Measurements from ENCODE around the gene LRRC17.
"Not testable (repeated sequence)": the region's sequence is repeated elsewhere in the genome, so short reads cannot be mapped to it uniquely, and the experiment has no call there.

The LRRC17 gene

DNA sequence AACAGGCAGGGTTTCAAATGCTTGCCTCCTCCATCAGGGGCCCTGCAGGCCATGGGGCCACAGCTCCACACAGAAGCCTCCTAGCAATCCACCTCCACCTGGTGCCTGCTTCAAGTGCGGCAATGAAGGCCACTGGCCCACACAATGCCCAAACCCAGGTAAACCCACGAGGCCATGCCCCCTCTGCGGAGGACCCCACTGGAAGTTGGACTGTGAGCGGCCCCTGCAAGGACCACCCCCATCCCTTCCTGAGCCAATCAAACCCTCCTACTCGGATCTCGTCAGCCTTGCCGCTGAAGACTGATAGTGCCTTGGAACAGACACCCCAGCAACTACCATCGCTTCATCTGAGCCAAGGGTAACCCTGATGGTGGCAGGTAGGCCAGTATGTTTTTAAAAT is 63.1 kb downstream of the LRRC17 start:
- H3K4me3 ChIP-seq (ENCODE audit: low read depth, low read length), result no peak overlapping the region
- in situ Hi-C loops (cut with HindIII; ENCODE audit: low sequenced_read_pairs), result no loop called here
- TF ChIP-seq CTCF (IDR thresholded peaks at IDR 0.05; ENCODE audit: low read depth, low read length, missing control alignments), result no peak
- no peak for DNase-seq (ENCODE audit: low read depth)

- H3K4me3 ChIP-seq (ENCODE audit: low read depth, low read length), result no peak overlapping the region
- in situ Hi-C loops (cut with HindIII; ENCODE audit: low sequenced_read_pairs), result no loop called here
- no peak for TF ChIP-seq CTCF (IDR thresholded peaks at IDR 0.05; ENCODE audit: low read depth, low read length, missing control alignments)
- DNase-seq (ENCODE audit: low read depth), result no peak
These were observed 63.7 kb downstream of the LRRC17 start for GRCh38 chr7:102976493-102976892.

- H3K4me3 ChIP-seq (ENCODE audit: low read depth, low read length); DNase-seq (ENCODE audit: low read depth); in situ Hi-C loops (cut with HindIII; ENCODE audit: low sequenced_read_pairs): not testable (repeated sequence)
These were observed 64.8 kb downstream of the LRRC17 start for GRCh38 chr7:102977586-102977985.

GRCh38 chr7:102978284-102978683 is 65.5 kb downstream of the LRRC17 start:
- no peak for TF ChIP-seq CTCF (IDR thresholded peaks at IDR 0.05; ENCODE audit: low read depth, low read length, missing control alignments)
- no peak overlapping the region for H3K4me3 ChIP-seq (ENCODE audit: low read depth, low read length)
- in situ Hi-C loops (cut with HindIII; ENCODE audit: low sequenced_read_pairs), result no loop called here
- peak; percentile 27 for DNase-seq (ENCODE audit: low read depth)

- in situ Hi-C loops (cut with HindIII; ENCODE audit: low sequenced_read_pairs), result no loop called here
- no peak for DNase-seq (ENCODE audit: low read depth)
- no peak overlapping the region for H3K4me3 ChIP-seq (ENCODE audit: low read depth, low read length)
- TF ChIP-seq CTCF (IDR thresholded peaks at IDR 0.05; ENCODE audit: low read depth, low read length, missing control alignments), result no peak
These were observed 66.9 kb downstream of the LRRC17 start for GRCh38 chr7:102979670-102980069.

GRCh38 chr7:102981451-102981850 is 68.7 kb downstream of the LRRC17 start:
- TF ChIP-seq CTCF (IDR thresholded peaks at IDR 0.05; ENCODE audit: low read depth, low read length, missing control alignments), result no peak
- in situ Hi-C loops (cut with HindIII; ENCODE audit: low sequenced_read_pairs), result no loop called here
- no peak overlapping the region for H3K4me3 ChIP-seq (ENCODE audit: low read depth, low read length)
- DNase-seq (ENCODE audit: low read depth), result no peak

- no peak overlapping the region for H3K4me3 ChIP-seq (ENCODE audit: low read depth, low read length)
- DNase-seq (ENCODE audit: low read depth), result no peak
- in situ Hi-C loops (cut with HindIII; ENCODE audit: low sequenced_read_pairs), result no loop called here
- TF ChIP-seq CTCF (IDR thresholded peaks at IDR 0.05; ENCODE audit: low read depth, low read length, missing control alignments), result no peak
These were observed 69.4 kb downstream of the LRRC17 start for GRCh38 chr7:102982235-102982634.
